Left renal pelvis (tissue), 4 donors: ENCODE measurements around the gene RAB44. TPM values are rescaled to one million over a fixed set of nuclear protein-coding genes. Genes with fewer than 3 reads are reported as not detected.
A peak's percentile ranks its signal among the peaks of the same experiment; 100 is the strongest.

ENCODE experiments used
- DNase-seq, 4 donors: peaks; one replicate each; pipeline ENCODE4 v3.0.0-alpha.2; 2013; ENCODE audit warnings: low read depth in 4 of 4, low spot score in 3 of 4
- polyA plus RNA-seq, 4 donors: library from polyadenylated mRNA; unstranded; fragments of 120-200 nt; gene quantifications; one replicate each; pipeline ENCODE4 v1.2.1, GENCODE V29; 2013; ENCODE audit not compliant: insufficient read length in 4 of 4

The RAB44 gene
- polyA plus RNA-seq, 4 donors = 0.04 to 0.09 (median 0.08) TPM; not detected in 1

- no peak for DNase-seq
Measured at GRCh38 chr6:36668591-36668990, 29.0 kb upstream of the RAB44 start.

- no peak for DNase-seq
Measured at GRCh38 chr6:36669002-36669401, 28.6 kb upstream of the RAB44 start.

GRCh38 chr6:36670271-36670670 lies 27.4 kb upstream of the RAB44 start:
- DNase-seq = no peak

- DNase-seq = no peak
Measured at GRCh38 chr6:36671687-36672375, 25.8 kb upstream of the RAB44 start.

- DNase-seq = no peak
Measured at GRCh38 chr6:36673882-36674281, 23.7 kb upstream of the RAB44 start.

GRCh38 chr6:36674942-36675341 lies 22.7 kb upstream of the RAB44 start:
- DNase-seq = no peak

- DNase-seq = no peak
Measured at GRCh38 chr6:36676141-36677058, 21.2 kb upstream of the RAB44 start.

GRCh38 chr6:36677059-36677749 lies 20.4 kb upstream of the RAB44 start:
- DNase-seq = no peak

GRCh38 chr6:36677753-36678487 lies 19.7 kb upstream of the RAB44 start:
- DNase-seq = no peak

GRCh38 chr6:36678488-36679042 lies 19.1 kb upstream of the RAB44 start, which contains the start of gene CDKN1A:
Gene CDKN1A, plus strand, starts transcription at chr6:36678714. Its CDS starts 5,388 bp downstream, at chr6:36684102.
- DNase-seq = peak in 3 of 4 donors; percentile 76 to 82 (median 82)

- no peak for DNase-seq
Measured at GRCh38 chr6:36679043-36679833, 18.4 kb upstream of the RAB44 start.

GRCh38 chr6:36682328-36683144 lies 15.1 kb upstream of the RAB44 start:
- DNase-seq = no peak

- no peak for DNase-seq
Measured at GRCh38 chr6:36683145-36683655, 14.4 kb upstream of the RAB44 start.

- no peak for DNase-seq
Measured at GRCh38 chr6:36683656-36684446, 13.8 kb upstream of the RAB44 start.

GRCh38 chr6:36684447-36684812 lies 13.2 kb upstream of the RAB44 start:
- DNase-seq = no peak

GRCh38 chr6:36685166-36685924 lies 12.3 kb upstream of the RAB44 start:
- DNase-seq = no peak
